HEK293T (cell line): ENCODE measurements around the gene SLC8A3.

Source experiments
- CTCF ChIA-PET: fragments of 350-600 bp; formaldehyde crosslinking; extraction: SDS; loops from one replicate; lab custom pipeline; 2021; ENCODE audit warnings: antibody characterized with exemption, inconsistent platforms; lab: Yijun Ruan, JAX
- POLR2A ChIA-PET: fragments of 350-600 bp; formaldehyde crosslinking; extraction: SDS; loops from one replicate; lab custom pipeline; 2020; ENCODE audit warnings: antibody characterized with exemption, inconsistent platforms; lab: Yijun Ruan, JAX
- DNase-seq: peaks from one replicate; pipeline ENCODE4 v3.0.0; 2012; ENCODE audit warnings: mixed read lengths; ENCODE audit errors: extremely low spot score
- ARNT ChIP-seq: fragments of 450-650 bp; IDR thresholded peaks from 2 replicates; pipeline ENCODE4 v1.6.1; 2017; ENCODE audit warnings: mild to moderate bottlenecking
- BHLHE40 ChIP-seq: fragments of 450-650 bp; IDR thresholded peaks from 2 replicates; pipeline ENCODE4 v1.6.1; 2016; ENCODE audit warnings: mild to moderate bottlenecking, moderate library complexity, borderline replicate concordance
- CTBP1 ChIP-seq: fragments of 450-650 bp; IDR thresholded peaks from 2 replicates; pipeline ENCODE4 v1.6.1; 2016; ENCODE audit warnings: borderline replicate concordance
- ELF4 ChIP-seq: fragments of 450-650 bp; IDR thresholded peaks from 2 replicates; pipeline ENCODE4 v1.6.1; 2017; ENCODE audit warnings: antibody characterized with exemption
- FOXA1 ChIP-seq: fragments of 450-650 bp; IDR thresholded peaks from 2 replicates; pipeline ENCODE4 v1.6.1; 2016; ENCODE audit warnings: mild to moderate bottlenecking
- FOXK2 ChIP-seq: fragments of 450-650 bp; IDR thresholded peaks from 2 replicates; pipeline ENCODE4 v1.6.1; 2016; ENCODE audit warnings: mild to moderate bottlenecking
- FOXM1 ChIP-seq: fragments of 450-650 bp; IDR thresholded peaks from 2 replicates; pipeline ENCODE4 v1.6.1; 2017; ENCODE audit warnings: mild to moderate bottlenecking, borderline replicate concordance
- HDGF ChIP-seq: fragments of 450-650 bp; IDR thresholded peaks from 2 replicates; pipeline ENCODE4 v1.6.1; 2017; ENCODE audit warnings: antibody characterized with exemption, borderline replicate concordance
- L3MBTL2 ChIP-seq: fragments of 450-650 bp; conservative IDR thresholded peaks from 2 replicates; pipeline ENCODE4 v1.6.1; 2016; ENCODE audit warnings: mild to moderate bottlenecking
- LEF1 ChIP-seq: fragments of 450-650 bp; IDR thresholded peaks from 2 replicates; pipeline ENCODE4 v1.6.1; 2017; ENCODE audit warnings: mild to moderate bottlenecking, borderline replicate concordance
- NFRKB ChIP-seq: fragments of 450-650 bp; IDR thresholded peaks from 2 replicates; pipeline ENCODE4 v1.6.1; 2016; ENCODE audit warnings: mild to moderate bottlenecking, moderate library complexity
- SP1 ChIP-seq: fragments of 450-650 bp; IDR thresholded peaks from 2 replicates; pipeline ENCODE4 v1.6.1; 2017
- SUZ12 ChIP-seq: fragments of 450-650 bp; IDR thresholded peaks from 2 replicates; pipeline ENCODE4 v1.6.1; 2016; ENCODE audit warnings: mild to moderate bottlenecking
- TARDBP ChIP-seq: fragments of 450-650 bp; IDR thresholded peaks from 2 replicates; pipeline ENCODE4 v1.6.1; 2016
- ZNF384 ChIP-seq: fragments of 450-650 bp; IDR thresholded peaks from 2 replicates; pipeline ENCODE4 v1.6.1; 2016
- TF ChIP-seq, protein P1 (sequence below): fragments of 450-650 bp; IDR thresholded peaks from 2 replicates; pipeline ENCODE4 v1.6.1; 2016

Gene SLC8A3

DNA sequence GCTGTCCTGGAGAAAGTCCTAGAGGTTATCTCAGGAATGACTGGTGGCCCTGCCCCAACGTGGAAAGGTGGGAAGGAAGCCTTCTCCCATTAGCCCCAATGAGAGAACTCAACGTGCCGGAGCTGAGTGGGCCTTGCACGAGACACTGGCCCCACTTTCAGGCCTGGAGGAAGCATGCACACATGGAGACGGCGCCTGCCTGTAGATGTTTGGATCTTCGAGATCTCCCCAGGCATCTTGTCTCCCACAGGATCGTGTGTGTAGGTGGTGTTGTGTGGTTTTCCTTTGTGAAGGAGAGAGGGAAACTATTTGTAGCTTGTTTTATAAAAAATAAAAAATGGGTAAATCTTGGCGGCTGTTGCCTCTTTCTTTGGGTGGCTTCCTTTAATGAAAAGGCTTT, 156.7 kb downstream of the SLC8A3 start:
- ChIA-PET POLR2A (no interaction called here), CTCF (no interaction called here)
- DNase-seq: no peak
- no peak for TF ChIP-seq HDGF
- no peak for TF ChIP-seq LEF1
- TF ChIP-seq TARDBP: no peak
- no peak for TF ChIP-seq SP1
- TF ChIP-seq, protein P1, sequence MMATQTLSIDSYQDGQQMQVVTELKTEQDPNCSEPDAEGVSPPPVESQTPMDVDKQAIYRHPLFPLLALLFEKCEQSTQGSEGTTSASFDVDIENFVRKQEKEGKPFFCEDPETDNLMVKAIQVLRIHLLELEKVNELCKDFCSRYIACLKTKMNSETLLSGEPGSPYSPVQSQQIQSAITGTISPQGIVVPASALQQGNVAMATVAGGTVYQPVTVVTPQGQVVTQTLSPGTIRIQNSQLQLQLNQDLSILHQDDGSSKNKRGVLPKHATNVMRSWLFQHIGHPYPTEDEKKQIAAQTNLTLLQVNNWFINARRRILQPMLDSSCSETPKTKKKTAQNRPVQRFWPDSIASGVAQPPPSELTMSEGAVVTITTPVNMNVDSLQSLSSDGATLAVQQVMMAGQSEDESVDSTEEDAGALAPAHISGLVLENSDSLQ: no peak
- TF ChIP-seq SUZ12: no peak
- no peak for TF ChIP-seq FOXM1
- TF ChIP-seq FOXK2: no peak
- no peak for TF ChIP-seq BHLHE40
- no peak for TF ChIP-seq CTBP1
- TF ChIP-seq ARNT: no peak
- TF ChIP-seq L3MBTL2: no peak
- no peak for TF ChIP-seq ELF4
- TF ChIP-seq FOXA1: no peak
- no peak for TF ChIP-seq NFRKB
- TF ChIP-seq ZNF384: no peak

DNA sequence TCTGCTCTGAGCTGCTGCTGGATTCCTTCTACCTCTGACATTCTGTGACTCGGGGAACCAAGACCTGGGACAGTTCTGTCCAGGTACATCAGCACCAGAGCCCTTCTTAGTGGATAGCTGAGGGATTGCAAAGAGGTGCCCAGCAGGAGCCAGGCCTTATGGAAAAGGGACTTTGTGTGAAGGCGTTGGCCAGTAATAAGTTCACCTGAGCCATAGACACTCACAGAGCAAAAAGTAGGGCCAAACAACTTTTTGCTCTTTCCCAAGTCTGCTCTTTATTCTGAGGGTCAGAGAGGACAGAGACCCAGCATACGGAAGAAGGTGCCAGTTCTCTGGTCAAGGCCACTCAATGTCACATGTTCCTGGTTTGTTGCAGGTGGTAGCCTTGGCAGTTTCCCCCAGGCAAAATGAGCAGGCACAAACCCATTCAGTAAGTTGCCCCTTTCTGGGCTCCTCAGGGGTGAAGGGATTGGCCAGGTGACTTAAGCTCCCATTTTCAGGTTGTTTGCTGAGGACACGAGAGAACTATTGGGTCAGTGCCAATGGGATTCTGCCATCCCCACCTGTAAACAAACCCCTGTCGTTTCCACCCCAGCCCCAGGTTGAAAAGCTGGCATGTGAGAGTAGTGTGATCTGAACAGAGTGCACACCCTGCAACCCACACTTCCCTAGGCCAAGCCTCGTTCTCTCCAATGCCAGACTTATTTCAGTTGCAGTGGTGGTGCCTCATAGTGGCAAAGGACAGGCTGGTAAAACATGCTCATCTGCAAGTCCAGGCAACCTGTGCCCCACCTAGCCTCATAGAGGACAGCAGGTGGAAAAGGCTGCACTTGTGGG, 159.2 kb downstream of the SLC8A3 start:
- DNase-seq: no peak
- ChIA-PET CTCF (interaction anchor here (0.7 to 4.1 kb wide), 4 partner anchors 15 to 216 kb away, joined by 3 to 44 read pairs (median 7); partner anchors contain the start of gene SMOC1), POLR2A (interaction anchor here (3.1 kb wide), 1 partner anchor 150 kb away, joined by 21 read pairs; the partner anchor contains the start of gene SMOC1)
- TF ChIP-seq HDGF (no peak), ZNF384 (no peak), NFRKB (no peak), ARNT (no peak), BHLHE40 (no peak), SUZ12 (no peak), ELF4 (no peak), FOXK2 (no peak), FOXA1 (no peak), L3MBTL2 (no peak), FOXM1 (no peak), LEF1 (no peak), SP1 (no peak), TARDBP (no peak), CTBP1 (no peak)
- TF ChIP-seq, protein P1: no peak

DNA sequence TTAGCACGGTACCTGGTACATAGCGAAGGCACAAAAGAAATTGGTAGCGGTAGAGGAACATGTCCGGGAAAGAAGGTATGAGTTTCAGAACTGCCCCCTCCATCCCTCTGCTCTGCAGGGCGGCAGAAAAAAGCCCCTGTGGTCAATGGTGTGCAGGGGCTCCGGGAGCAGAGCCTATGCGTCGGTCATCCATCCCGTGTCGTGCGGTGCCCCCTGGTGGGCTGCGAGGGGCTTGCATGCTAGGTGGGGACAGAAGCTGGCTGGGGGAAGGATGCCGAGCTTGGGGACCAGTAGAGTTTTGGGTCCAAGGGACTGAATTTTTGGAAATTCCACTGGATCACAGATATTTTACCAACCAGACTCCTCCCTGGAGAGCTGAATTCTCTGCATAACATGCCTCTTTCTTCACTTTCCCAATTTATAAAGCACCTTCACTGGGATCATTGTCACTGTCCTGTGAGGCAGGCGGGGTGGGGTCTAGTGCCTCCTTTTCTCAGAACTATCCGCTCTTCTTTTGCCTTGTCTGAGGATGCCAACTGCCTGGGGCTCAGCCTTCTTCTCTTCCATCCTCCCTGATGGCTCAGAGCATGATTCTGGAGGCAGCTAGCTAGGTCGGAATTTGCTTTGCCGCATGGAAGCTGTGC, 160.8 kb downstream of the SLC8A3 start:
- ChIA-PET POLR2A (interaction anchor here (0.9 to 3.1 kb wide), 2 partner anchors 149 to 151 kb away, joined by 3 to 21 read pairs; partner anchors contain the start of gene SMOC1), CTCF (interaction anchor here (0.6 to 4.1 kb wide), 15 partner anchors 11 to 213 kb away, joined by 3 to 44 read pairs (median 4); partner anchors contain the start of gene SMOC1)
- peak; percentile 85 for DNase-seq
- TF ChIP-seq FOXK2: no peak
- no peak for TF ChIP-seq ELF4
- TF ChIP-seq ARNT: no peak
- TF ChIP-seq ZNF384: no peak
- TF ChIP-seq L3MBTL2: no peak
- no peak for TF ChIP-seq SUZ12
- TF ChIP-seq, protein P1: no peak
- TF ChIP-seq FOXM1: no peak
- no peak for TF ChIP-seq TARDBP
- TF ChIP-seq NFRKB: no peak

DNA sequence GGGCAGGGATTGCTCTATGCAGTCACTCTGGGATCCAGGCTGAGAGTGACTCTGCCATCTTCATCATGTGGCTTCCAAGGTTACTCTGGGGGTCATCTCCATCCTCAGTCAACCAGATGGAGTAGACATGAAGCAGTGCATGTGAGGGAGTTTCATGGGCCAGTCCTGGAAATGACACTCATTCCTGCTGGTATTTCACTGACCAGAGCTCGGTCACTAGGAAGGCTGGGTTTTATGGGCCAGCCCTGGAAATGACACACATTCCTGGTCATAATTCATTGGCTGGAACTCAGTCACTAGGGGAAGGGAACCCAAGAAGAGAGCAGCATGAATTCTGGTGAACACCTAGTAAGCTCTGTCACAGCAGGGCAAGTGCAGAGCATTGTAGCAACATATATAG, 164.9 kb downstream of the SLC8A3 start:
- ChIA-PET POLR2A (interaction anchor here (1.7 to 2.0 kb wide), 2 partner anchors 144 to 146 kb away, joined by 6 to 17 read pairs; partner anchors contain the start of gene SMOC1), CTCF (interaction anchor here (1.6 kb wide), 1 partner anchor 205 kb away, joined by 3 read pairs; no protein-coding TSS in a partner anchor)
- TF ChIP-seq HDGF (no peak), L3MBTL2 (no peak), ZNF384 (no peak), CTBP1 (no peak), FOXA1 (no peak), FOXM1 (no peak), NFRKB (no peak), TARDBP (no peak), BHLHE40 (no peak), SUZ12 (no peak), SP1 (no peak), ARNT (no peak), ELF4 (no peak), FOXK2 (no peak), LEF1 (no peak)
- TF ChIP-seq, protein P1: no peak
- no peak for DNase-seq
